Activated CD4-positive, alpha-beta T cell treated with anti-CD3 and anti-CD28 coated beads, Interleukin-2, amount 50 U/mL, for 4 hours (primary cell): Measurements from ENCODE around the gene STX19.

Experiments used
- DNase-seq, 2 experiments: peaks; one replicate each; pipeline ENCODE4 v3.0.0-alpha.2; 2020

The STX19 gene

GRCh38 chr3:94026623-94027022 lies 1.8 kb downstream of the STX19 start:
- no peak for DNase-seq

- no peak for DNase-seq
Observed at GRCh38 chr3:94024385-94024784, 4.0 kb downstream of the STX19 start.

GRCh38 chr3:94020293-94020692 lies 8.1 kb downstream of the STX19 start:
- no peak for DNase-seq

- DNase-seq = no peak
Observed at GRCh38 chr3:94019659-94020058, 8.7 kb downstream of the STX19 start.

GRCh38 chr3:94015025-94015424 lies 13.4 kb downstream of the STX19 start:
- no peak for DNase-seq

GRCh38 chr3:94012185-94012584 lies 16.2 kb downstream of the STX19 start:
- no peak for DNase-seq

- no peak for DNase-seq
Observed at GRCh38 chr3:94011233-94011711, 17.1 kb downstream of the STX19 start.

GRCh38 chr3:94009608-94010007 lies 18.8 kb downstream of the STX19 start:
- DNase-seq = no peak

- DNase-seq = no peak
Observed at GRCh38 chr3:94008253-94008652, 20.1 kb downstream of the STX19 start.

GRCh38 chr3:94004301-94004910 lies 24.0 kb downstream of the STX19 start:
- no peak for DNase-seq

- DNase-seq = no peak
Observed at GRCh38 chr3:94001827-94002495, 26.4 kb downstream of the STX19 start.

GRCh38 chr3:94001191-94001590 lies 27.2 kb downstream of the STX19 start:
- DNase-seq = no peak

GRCh38 chr3:93994056-93994455 lies 34.3 kb downstream of the STX19 start:
- no peak for DNase-seq

GRCh38 chr3:93992207-93992606 lies 36.2 kb downstream of the STX19 start:
- no peak for DNase-seq

- DNase-seq = no peak
Observed at GRCh38 chr3:93991631-93992030, 36.8 kb downstream of the STX19 start.

- no peak for DNase-seq
Observed at GRCh38 chr3:93989241-93989640, 39.2 kb downstream of the STX19 start.

- DNase-seq = no peak
Observed at GRCh38 chr3:93988764-93989163, 39.6 kb downstream of the STX19 start.

- DNase-seq = no peak
Observed at GRCh38 chr3:93988283-93988682, 40.1 kb downstream of the STX19 start.

GRCh38 chr3:93984618-93985017 lies 43.8 kb downstream of the STX19 start:
- DNase-seq = no peak

- no peak for DNase-seq
Observed at GRCh38 chr3:93983408-93983807, 45.0 kb downstream of the STX19 start.

- no peak for DNase-seq
Observed at GRCh38 chr3:93981649-93982048, 46.7 kb downstream of the STX19 start.

- peak; percentile 91 to 93 for DNase-seq
Observed at GRCh38 chr3:93979850-93980676, 48.3 kb downstream of the STX19 start, which contains the start of gene ARL13B. Gene ARL13B, plus strand, starts transcription at chr3:93980155. Its CDS starts 269 bp downstream, at chr3:93980424.
